GM23248 (cell line): ENCODE measurements around the gene HSPG2. TPM values are rescaled to one million over a fixed set of nuclear protein-coding genes. Genes with fewer than 3 reads are reported as not detected.
"Not testable (repeated sequence)": the region's sequence is repeated elsewhere in the genome, so short reads cannot be mapped to it uniquely, and the experiment has no call there.

ENCODE experiments used
- DNase-seq: peaks from one replicate; pipeline ENCODE4 v3.0.0-alpha.2; 2015
- H2AFZ ChIP-seq: fragments of 200-600 bp; sonication (generic); 2 replicates; pipeline ENCODE4 v1.6.1; 2016; ENCODE audit warnings: antibody characterized with exemption
- H3F3A ChIP-seq: fragments of 200-600 bp; sonication (generic); 2 replicates; pipeline ENCODE4 v1.6.1; 2016; ENCODE audit warnings: mild to moderate bottlenecking, antibody characterized with exemption, mixed run types; ENCODE audit not compliant: insufficient read depth
- H3K27ac ChIP-seq: fragments of 200-600 bp; sonication (generic); 2 replicates; pipeline ENCODE4 v1.5.1; 2016; ENCODE audit warnings: mild to moderate bottlenecking
- H3K27me3 ChIP-seq: fragments of 200-600 bp; sonication (generic); replicated peaks from 2 replicates; pipeline ENCODE4 v1.6.1; 2016; ENCODE audit warnings: mild to moderate bottlenecking; ENCODE audit not compliant: insufficient read depth
- H3K36me3 ChIP-seq: fragments of 200-600 bp; sonication (generic); 2 replicates; pipeline ENCODE4 v1.6.1; 2016; ENCODE audit warnings: low read depth, mild to moderate bottlenecking
- H3K4me1 ChIP-seq: fragments of 200-600 bp; sonication (generic); 2 replicates; pipeline ENCODE4 v1.6.1; 2016; ENCODE audit warnings: mild to moderate bottlenecking; ENCODE audit not compliant: insufficient read depth
- H3K4me2 ChIP-seq: fragments of 200-600 bp; sonication (generic); one replicate; pipeline ENCODE4 v1.6.1; 2016; ENCODE audit warnings: mild to moderate bottlenecking; ENCODE audit not compliant: unreplicated experiment
- H3K4me3 ChIP-seq: fragments of 200-600 bp; sonication (generic); 2 replicates; pipeline ENCODE4 v1.5.1; 2016; ENCODE audit warnings: mild to moderate bottlenecking
- H3K79me2 ChIP-seq: fragments of 200-600 bp; sonication (generic); 2 replicates; pipeline ENCODE4 v1.6.1; 2016; ENCODE audit warnings: mild to moderate bottlenecking; ENCODE audit not compliant: insufficient read depth
- H3K9ac ChIP-seq: fragments of 200-600 bp; sonication (generic); 2 replicates; pipeline ENCODE4 v1.6.1; 2016; ENCODE audit warnings: mild to moderate bottlenecking
- H3K9me2 ChIP-seq: fragments of 200-600 bp; sonication (generic); 2 replicates; pipeline ENCODE4 v1.6.1; 2016; ENCODE audit warnings: mixed run types, mild to moderate bottlenecking, moderate library complexity; ENCODE audit not compliant: insufficient read depth
- H3K9me3 ChIP-seq: fragments of 200-600 bp; sonication (generic); one replicate; pipeline ENCODE4 v1.6.1; 2017; ENCODE audit warnings: low read depth
- H4K20me1 ChIP-seq: fragments of 200-600 bp; sonication (generic); 2 replicates; pipeline ENCODE4 v1.6.0; 2016; ENCODE audit not compliant: insufficient read depth
- EZH2 ChIP-seq: fragments of 200-600 bp; sonication (generic); IDR thresholded peaks from 2 replicates; pipeline ENCODE4 v1.6.1; 2018; ENCODE audit warnings: antibody characterized with exemption, mild to moderate bottlenecking; ENCODE audit not compliant: insufficient read depth, poor library complexity, severe bottlenecking
- EZH2phosphoT487 ChIP-seq: fragments of 200-600 bp; sonication (generic); IDR thresholded peaks from 2 replicates; pipeline ENCODE4 v1.6.1; 2018; ENCODE audit warnings: antibody characterized with exemption, moderate library complexity, mild to moderate bottlenecking, low read depth; ENCODE audit not compliant: insufficient read depth
- WGBS, 2 experiments: methylation state at CpG; one replicate each; pipeline ENCODE4 v1.1.6; 2015 to 2017; ENCODE audit warnings: low lambda C conversion rate in 2 of 2, low coverage in 1 of 2; ENCODE audit errors: missing lambda C conversion rate in 2 of 2; 5-methylcytosine and 5-hydroxymethylcytosine counted together
- in situ Hi-C: fragments of 300-500 bp; cut with MboI; formaldehyde crosslinking; loops from 2 replicates; pipeline ENCODE4 v1.15.0; 2020
- polyA plus RNA-seq: library from polyadenylated mRNA; unstranded; fragments of >200 nt; fragmentation: Nextera tagmentation; extraction: Ambion mirVana; gene quantifications from 2 replicates; pipeline ENCODE4 v1.2.1, GENCODE V29; 2016
- total RNA-seq: library from RNA; depleted of rRNA; stranded (reverse); fragments of >200 nt; shearing (Covaris generic); gene quantifications from 2 replicates; pipeline ENCODE4 v1.2.3, GENCODE V29; 2014

Gene HSPG2
- total and polyA plus RNA-seq, 2 experiments from 2014 or later, result 123 to 407 TPM

GRCh38 chr1:21967216-21967615 lies 30.1 kb upstream of the HSPG2 start:
- H3K9me3 ChIP-seq, H3K27ac ChIP-seq, H3K4me3 ChIP-seq, H3K9me2 ChIP-seq, in situ Hi-C loops, DNase-seq, H3K79me2 ChIP-seq, H3K9ac ChIP-seq, H3F3A ChIP-seq, H3K36me3 ChIP-seq, H3K27me3 ChIP-seq, H3K4me2 ChIP-seq, H2AFZ ChIP-seq, H4K20me1 ChIP-seq: not testable (repeated sequence)
- WGBS, 2 experiments, result 93 to 95% methylated on average over 6 of the region's 6 CpGs
- peaks cover 13% of the 10 kb centered on the region for H3K4me1 ChIP-seq

GRCh38 chr1:21966247-21967000 lies 29.3 kb upstream of the HSPG2 start:
- Histone ChIP-seq H3K79me2 (no peaks in the 10 kb centered on the region), H4K20me1 (no peaks in the 10 kb centered on the region), H3K4me3 (no peak overlapping the region), H2AFZ (no peak overlapping the region), H3F3A (no peaks in the 10 kb centered on the region), H3K36me3 (no peaks in the 10 kb centered on the region), H3K4me2 (peak overlapping the region; percentile 32), H3K27ac (peak overlapping the region; percentile 36; the same call in 1 of the 2 replicates), H3K9me2 (no peaks in the 10 kb centered on the region), H3K9ac (0 out of 2 replicates have a peak overlapping the region, but pooled peaks have one; percentile 19), H3K4me1 (peaks cover 13% of the 10 kb centered on the region), H3K27me3 (no peaks in the 10 kb centered on the region), H3K9me3 (no peaks in the 10 kb centered on the region)
- 61 to 66% methylated on average over 15 of the region's 15 CpGs for WGBS, 2 experiments
- no peak for TF ChIP-seq EZH2phosphoT487
- TF ChIP-seq EZH2, result no peak
- peak; percentile 89 for DNase-seq
- in situ Hi-C loops, result no loop called here

- no peaks in the 10 kb centered on the region for H3K9me3 ChIP-seq
- in situ Hi-C loops, result no loop called here
- H3K4me2 ChIP-seq, result no peak overlapping the region
- WGBS, 2 experiments, result 37 to 39% methylated on average over 10 to 11 of the region's 11 CpGs
- no peak overlapping the region for H3K4me3 ChIP-seq
- H2AFZ ChIP-seq, result no peak overlapping the region
- H3K27ac ChIP-seq, result no peak overlapping the region
- H3F3A ChIP-seq, result no peaks in the 10 kb centered on the region
- no peak for TF ChIP-seq EZH2phosphoT487
- TF ChIP-seq EZH2, result no peak
- H3K79me2 ChIP-seq, result no peaks in the 10 kb centered on the region
- H4K20me1 ChIP-seq, result no peaks in the 10 kb centered on the region
- H3K4me1 ChIP-seq, result peaks cover 13% of the 10 kb centered on the region
- H3K9ac ChIP-seq, result no peak overlapping the region
- peak; percentile 68 for DNase-seq
- H3K36me3 ChIP-seq, result no peaks in the 10 kb centered on the region
- no peaks in the 10 kb centered on the region for H3K27me3 ChIP-seq
- H3K9me2 ChIP-seq, result no peaks in the 10 kb centered on the region
These were observed 26.5 kb upstream of the HSPG2 start for GRCh38 chr1:21963477-21964217.

GRCh38 chr1:21961799-21962198 lies 24.7 kb upstream of the HSPG2 start:
- Histone ChIP-seq H3K4me2 (no peak overlapping the region), H2AFZ (no peak overlapping the region), H3K27ac (no peak overlapping the region), H3K9me2 (no peaks in the 10 kb centered on the region), H3K27me3 (no peaks in the 10 kb centered on the region), H3K79me2 (no peaks in the 10 kb centered on the region), H3F3A (no peaks in the 10 kb centered on the region), H3K9me3 (no peaks in the 10 kb centered on the region), H3K4me3 (no peak overlapping the region), H4K20me1 (no peaks in the 10 kb centered on the region), H3K36me3 (no peaks in the 10 kb centered on the region), H3K9ac (no peak overlapping the region), H3K4me1 (peaks cover 17% of the 10 kb centered on the region)
- no peak for TF ChIP-seq EZH2
- TF ChIP-seq EZH2phosphoT487, result no peak
- no peak for DNase-seq
- in situ Hi-C loops, result no loop called here
- 89 to 94% methylated on average over 2 of the region's 2 CpGs for WGBS, 2 experiments
